GM19238 (cell line): ENCODE measurements around the gene CRISPLD2.
"Not testable (repeated sequence)": the region's sequence is repeated elsewhere in the genome, so short reads cannot be mapped to it uniquely, and the experiment has no call there.

Source experiments
- DNase-seq: peaks from one replicate; pipeline ENCODE4 v3.0.0; 2011; ENCODE audit warnings: low spot score; ENCODE audit not compliant: insufficient read length

The CRISPLD2 gene

DNA sequence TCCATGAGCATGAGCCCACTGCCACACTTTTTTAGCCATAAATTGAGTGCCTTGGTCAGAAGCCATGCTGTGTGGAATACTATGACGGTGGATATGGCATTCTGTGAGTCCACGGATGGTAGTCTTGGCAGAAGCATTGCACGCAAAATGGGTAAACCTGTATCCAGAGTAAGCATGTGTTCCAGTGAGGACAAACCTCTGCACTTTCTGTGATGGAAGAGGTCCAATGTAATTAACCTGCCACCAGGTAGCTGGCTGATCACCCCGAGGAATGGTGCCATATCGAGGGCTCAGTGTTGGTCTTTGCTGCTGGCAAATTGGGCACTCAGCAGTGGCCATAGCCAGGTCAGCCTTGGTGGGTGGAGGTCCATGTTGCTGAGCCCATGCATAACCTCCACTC, 37.0 kb downstream of the CRISPLD2 start:
- DNase-seq: not testable (repeated sequence)

DNA sequence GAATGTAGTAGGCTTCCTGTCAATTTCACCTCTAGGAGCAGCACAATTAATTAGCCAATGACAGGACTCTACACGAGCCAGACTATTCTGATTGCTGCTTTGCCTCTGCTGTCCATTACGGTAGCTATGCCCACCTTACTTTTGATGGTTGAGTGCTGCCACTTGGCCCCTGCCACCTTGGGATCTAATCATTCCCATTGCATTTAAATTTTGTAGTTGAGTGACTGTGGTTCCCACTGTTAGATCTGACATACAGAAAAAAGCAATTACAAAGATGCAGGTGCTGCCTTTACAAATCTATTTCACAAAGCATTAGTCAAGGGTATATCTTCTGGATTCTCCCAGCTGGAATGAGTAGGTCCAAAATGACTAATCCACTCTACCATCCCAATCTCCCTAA, 39.9 kb downstream of the CRISPLD2 start:
- no peak for DNase-seq

DNA sequence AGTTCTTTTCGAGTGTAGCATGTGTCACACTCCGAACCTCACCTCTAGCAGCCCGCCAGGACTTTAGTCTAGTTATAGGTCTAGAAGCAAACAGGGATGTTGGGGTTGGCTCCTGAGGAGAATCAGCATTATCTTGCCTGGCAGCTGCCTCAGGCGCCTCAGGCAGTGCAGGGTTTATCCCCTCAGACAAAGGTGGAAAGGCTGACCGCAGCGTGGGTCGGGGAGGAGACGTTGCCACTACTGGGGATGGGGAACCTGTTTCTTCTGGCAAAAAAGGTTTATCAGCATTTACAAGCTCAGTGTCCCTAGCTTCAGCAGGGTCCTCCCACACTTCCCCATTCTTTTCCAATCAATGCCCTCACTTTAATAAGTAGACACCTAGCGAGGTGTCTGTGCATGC, 40.6 kb downstream of the CRISPLD2 start:
- DNase-seq: no peak

DNA sequence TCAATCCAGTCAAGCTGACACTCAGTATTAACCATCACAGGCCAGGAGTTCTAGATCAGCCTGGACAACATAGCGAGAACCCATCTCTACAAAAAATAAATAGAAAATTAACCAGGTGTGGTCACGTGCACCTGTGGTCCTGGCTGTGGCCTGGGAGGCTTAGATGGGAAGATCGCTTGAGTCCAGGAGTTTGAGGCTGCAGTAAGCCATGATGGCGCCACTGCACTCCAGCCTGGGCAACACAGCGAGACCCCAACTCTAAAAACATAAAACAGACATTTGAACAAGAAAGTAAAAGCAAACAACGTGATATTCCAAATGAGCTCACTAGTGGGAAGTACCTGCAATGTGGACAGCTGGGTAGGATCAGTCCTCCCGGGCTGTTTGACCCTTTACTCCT, 41.9 kb downstream of the CRISPLD2 start:
- no peak for DNase-seq

DNA sequence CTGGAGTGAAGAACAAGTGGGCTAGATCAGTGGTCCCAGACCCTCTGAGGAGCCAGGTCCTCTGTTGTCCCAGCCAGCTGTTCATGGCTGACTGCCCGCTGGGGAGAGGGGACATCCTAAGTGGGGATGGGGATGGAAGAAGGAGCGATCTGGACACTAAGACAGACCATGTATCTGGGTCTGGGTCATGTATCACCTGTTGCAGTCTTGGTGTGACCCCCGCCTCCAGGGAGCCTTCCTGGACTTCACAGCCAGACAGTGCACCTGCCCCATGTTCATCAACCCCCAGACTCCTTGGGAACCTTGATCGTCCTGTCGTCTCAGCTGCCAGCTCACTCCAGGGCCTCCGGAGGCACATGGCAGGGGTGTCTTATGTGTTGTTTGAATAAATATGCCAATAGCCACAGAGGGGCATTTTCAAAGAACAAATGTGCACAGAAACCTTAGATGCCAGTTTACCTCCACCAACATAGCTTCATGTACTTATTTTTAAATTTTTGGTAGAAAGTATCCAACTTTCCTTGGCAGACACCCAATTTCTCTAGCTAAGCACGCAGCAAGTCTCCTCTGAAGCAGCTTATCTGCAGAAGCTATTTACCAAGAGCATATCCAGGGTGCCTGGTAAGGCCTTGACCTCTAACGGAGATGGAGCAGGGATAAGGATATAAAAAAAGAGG, 43.2 kb downstream of the CRISPLD2 start:
- no peak for DNase-seq

DNA sequence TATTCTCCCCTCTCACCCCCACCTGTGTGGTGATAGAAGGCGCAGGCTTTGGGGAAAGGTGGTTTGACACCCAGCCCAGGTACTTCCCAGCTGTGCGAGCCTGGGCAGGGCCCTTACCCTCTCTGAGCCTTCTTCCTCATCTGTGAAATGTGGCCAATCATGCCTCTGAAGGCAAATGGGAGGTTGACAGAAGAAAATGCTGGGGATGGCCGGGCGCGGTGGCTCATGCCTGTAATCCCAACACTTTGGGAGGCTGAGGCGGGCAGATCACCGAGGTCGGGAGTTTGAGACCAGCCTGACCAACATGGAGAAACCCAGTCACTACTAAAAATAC, 43.7 kb downstream of the CRISPLD2 start:
- no peak for DNase-seq

DNA sequence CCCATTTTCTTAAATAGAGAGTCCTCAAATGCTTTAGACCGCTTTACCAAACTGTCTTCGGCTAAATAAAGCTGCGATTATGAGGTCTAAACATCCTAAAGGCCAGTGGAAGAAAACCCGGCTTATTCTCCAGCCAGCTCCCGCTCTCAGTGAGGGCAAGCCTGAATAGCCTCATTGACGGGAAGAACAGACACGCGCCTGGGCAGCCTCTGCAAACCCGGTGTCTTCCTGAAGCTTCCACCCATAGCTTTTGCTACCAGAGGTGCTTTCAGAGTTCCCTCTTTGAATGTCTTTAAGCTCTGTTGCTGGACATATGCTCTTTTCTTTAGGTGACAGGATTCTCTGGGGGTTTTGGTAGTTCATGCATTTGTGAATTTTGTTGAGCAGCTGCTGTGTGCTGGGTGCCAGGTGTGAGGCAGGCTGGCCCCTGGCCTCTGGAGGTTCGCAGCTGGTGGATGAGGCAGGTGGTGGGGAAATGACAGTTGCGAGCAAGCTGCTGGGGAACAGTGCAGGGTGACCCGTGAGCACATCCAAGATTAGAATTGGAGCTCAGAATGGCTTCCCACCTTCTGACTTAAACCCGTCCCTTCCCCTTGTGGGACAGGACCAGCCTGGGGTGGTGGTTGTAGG, 44.7 kb downstream of the CRISPLD2 start:
- DNase-seq: no peak

DNA sequence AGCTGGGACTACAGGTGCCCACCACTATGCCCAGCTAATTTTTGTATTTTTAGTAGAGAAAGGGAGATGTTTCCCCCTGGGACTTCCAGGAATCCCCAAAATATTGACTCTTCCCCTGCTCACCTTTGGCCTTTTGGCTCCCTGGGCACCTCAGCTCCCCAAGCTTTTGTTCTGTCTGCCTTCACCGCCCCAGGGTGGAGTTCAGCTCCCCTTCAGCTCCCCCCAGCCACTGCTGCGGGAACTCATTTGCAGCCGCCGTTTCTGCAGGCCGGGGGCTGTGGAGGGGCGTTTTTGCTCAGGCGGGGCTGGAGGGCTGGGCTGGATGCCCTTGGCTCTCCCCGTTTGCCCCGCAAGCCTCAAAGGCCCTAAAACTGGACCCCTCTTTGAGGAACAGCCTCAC, 47.9 kb downstream of the CRISPLD2 start:
- no peak for DNase-seq

DNA sequence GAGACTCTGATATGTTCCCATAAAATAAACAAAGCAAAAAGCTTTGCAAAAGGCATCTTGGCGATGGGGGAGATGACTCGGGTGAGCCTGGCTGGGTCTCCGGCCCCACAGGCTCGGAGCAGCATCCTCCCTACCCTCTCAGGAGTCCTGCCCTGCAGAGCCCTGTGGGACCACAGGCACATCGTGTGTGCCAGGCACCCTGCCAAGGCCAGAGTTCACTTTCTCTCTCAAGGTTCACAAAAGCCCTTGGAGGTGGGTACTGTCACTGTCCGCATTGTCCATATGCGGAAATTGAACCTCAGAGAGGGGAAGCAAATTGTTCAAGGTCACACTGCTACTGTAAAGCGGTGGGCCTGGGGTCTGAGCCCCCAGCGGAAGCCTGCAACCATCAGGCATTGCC, 48.5 kb downstream of the CRISPLD2 start:
- no peak for DNase-seq

DNA sequence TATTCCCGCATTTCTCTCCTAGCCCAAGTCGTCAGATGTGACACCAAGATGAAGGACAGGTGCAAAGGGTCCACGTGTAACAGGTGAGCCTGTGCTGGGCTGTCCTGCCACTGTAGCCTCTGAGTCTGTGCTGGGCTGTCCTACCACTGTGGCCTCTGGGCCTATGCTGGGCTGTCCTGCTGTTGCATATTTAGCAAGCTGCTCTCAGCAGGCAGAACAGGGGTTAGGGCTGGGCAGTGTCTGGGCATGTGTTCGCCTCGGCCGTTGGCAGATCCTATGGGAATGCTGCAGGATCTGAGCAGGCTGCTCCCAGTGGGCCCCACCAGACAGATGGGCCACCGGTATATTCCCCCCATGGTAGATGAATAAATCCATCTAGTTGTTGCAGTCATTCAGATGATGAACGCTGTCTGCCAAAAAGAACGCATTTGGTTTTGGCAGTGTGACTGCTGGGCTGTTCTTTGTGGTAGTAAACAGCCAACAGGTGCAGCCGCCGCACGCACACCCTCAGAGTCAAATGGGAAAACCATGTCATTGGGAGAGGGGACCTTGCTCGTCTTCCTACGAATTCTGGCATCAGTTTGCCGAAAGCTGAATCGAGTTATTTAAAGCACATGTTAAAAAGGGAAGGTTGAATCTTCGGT, 49.2 kb downstream of the CRISPLD2 start:
- DNase-seq: no peak

DNA sequence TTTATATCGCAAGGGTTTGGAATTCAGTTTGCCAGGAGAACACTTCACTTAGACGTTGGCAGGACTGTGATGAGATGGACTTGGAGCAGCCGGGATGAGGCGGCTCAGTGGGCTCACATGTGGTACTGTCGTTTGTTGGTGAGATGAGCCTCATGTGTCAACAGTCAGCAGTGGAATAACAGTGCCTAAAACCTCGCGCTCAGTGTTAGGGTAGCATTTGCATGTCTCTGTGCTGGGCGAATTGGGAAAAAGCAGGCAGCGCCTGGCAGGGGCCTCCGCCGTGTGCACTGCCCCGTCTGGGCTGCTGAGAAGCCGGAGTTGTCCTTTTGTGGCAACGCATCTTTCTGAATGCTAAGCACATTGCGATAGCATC, 49.7 kb downstream of the CRISPLD2 start:
- no peak for DNase-seq

DNA sequence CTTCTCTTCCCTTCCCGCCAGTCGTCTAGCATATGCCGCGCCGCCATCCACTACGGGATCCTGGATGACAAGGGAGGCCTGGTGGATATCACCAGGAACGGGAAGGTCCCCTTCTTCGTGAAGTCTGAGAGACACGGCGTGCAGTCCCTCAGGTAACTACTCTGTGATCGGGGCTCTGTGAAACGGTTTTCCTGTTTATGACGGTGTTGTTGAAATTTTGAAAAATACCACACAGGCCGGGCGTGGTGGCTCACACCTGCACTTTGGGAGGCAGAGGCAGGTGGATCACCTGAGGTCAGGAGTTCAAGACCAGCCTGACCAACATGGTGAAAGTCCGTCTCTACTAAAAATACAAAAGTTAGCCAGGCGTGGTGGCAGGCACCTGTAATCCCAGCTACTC, 53.2 kb downstream of the CRISPLD2 start:
- DNase-seq: not testable (repeated sequence)

DNA sequence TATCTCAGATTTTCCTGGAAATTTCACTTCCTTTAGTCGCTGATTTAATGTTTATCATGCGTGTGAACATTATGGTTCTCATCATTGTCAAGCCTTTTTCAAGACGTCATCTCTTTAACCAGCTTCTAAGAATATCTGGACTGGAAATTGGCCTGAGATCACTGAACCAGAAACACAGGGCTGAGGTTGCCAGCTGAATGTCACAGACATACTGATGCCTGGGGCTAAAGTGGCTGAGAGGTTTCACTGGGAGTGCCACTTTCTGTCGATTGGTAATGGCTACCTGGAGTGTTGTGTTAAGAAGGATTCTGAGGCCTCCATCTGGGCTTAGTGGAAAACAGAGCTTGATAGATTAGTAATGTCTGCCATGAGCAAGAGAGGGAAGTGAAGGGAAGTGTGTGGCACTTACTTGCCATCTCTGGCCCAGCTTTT, 54.2 kb downstream of the CRISPLD2 start:
- no peak for DNase-seq

DNA sequence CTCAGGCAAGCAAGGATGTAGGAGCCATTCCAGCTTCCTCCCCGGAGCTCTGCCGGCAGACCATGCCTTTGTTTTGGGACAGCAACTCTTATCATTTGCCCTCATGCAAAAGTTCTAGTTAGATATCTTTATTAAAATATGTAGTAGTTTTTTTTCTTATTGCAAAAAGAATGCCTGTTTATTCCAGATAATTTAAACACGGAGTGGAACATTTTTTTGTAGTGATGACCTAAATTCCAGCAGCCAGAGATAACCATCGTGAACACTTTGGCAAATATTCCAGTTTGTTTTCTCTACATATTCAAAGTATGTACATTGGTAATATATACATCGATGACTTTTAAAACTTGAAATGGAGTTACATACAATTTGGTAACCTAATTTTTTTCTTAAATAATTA, 54.8 kb downstream of the CRISPLD2 start:
- DNase-seq: no peak

DNA sequence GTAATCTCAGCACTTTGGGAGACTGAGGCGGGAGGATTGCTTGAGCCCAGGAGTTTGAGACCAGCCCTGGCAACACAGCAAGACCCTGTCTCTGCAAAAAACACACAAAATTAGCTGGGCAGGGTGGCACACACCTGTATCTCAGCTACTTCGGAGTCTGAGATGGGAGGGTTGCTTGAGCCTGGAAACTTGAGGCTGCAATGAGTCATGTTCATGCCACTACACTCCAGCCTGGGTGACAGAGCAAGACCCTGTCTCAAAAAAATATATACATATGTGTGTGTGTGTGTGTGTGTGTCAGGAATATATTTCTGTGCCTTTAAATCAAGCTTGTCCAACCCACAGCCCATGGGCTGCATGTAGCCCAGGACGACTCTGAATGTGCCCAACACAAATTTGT, 55.2 kb downstream of the CRISPLD2 start:
- DNase-seq: no peak

DNA sequence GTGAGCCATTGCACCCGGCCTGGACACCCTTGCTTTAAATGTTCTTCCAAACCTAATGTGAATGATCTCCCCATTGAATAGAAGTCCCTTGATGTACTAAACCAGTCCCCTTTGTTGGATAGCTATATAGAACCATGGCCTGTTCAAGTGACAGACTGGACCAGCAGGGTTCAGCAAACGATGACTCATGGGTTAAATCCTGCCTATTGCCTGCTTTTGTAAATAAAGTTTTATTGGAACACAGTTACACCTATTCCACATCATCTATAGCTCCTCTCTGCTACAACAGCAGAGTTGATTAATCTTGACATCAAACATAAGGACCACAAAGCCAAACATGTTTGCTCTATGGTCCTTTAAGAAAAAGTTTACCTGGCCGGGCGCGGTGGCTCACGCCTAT, 56.1 kb downstream of the CRISPLD2 start:
- DNase-seq: no peak

DNA sequence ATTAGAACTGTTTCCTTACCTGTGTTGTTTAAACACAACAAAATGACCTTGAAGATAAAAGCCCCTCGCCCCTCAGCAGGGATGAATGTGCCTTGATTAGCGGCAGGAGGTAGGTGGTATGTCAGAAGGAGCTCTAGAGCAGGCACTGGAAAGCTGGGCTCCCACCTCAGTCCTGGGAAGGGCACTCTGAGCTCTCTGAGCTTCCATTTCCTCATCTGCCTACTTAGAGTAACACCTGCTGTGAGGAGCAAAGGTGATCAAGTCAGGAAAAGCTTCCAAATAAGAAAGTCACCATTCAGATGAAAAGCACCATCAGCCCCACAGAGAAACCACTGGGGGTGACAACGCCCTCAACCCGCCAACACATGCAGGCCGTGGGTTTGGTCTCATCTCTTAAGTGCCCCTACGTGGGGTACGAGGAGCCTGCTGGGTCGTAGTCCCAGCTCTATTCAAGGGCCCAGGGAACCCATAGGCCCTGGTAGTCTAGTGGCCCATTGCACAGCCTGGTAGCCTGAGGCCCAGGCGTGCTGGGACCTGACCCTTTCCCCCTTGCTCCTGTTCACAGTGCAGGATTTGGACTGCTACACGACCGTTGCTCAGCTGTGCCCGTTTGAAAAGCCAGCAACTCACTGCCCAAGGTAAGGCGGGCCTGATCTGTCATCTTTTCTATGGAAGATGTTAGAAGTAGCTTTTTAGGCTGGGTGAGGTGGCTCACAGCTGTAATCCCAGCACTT, 57.3 kb downstream of the CRISPLD2 start:
- no peak for DNase-seq

DNA sequence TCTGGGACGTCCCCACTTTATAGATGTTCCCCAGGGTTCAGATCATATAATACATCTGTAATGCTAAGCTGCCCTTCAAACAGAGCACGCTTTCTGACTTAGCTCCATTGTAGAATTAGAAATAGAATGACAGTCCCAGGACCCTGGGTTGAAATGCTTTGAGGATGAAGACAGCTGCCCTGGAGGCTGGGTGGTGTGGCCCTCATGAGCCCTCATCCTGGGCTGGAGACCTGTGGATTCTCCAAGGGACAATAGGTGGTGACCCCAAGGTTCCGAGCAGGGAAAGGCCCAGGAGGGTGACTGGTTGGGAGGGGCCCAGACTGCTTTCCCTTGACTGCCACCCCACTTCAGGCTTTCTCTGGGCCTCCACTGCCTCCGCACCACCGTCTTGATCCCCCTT, 59.0 kb downstream of the CRISPLD2 start:
- DNase-seq: no peak

DNA sequence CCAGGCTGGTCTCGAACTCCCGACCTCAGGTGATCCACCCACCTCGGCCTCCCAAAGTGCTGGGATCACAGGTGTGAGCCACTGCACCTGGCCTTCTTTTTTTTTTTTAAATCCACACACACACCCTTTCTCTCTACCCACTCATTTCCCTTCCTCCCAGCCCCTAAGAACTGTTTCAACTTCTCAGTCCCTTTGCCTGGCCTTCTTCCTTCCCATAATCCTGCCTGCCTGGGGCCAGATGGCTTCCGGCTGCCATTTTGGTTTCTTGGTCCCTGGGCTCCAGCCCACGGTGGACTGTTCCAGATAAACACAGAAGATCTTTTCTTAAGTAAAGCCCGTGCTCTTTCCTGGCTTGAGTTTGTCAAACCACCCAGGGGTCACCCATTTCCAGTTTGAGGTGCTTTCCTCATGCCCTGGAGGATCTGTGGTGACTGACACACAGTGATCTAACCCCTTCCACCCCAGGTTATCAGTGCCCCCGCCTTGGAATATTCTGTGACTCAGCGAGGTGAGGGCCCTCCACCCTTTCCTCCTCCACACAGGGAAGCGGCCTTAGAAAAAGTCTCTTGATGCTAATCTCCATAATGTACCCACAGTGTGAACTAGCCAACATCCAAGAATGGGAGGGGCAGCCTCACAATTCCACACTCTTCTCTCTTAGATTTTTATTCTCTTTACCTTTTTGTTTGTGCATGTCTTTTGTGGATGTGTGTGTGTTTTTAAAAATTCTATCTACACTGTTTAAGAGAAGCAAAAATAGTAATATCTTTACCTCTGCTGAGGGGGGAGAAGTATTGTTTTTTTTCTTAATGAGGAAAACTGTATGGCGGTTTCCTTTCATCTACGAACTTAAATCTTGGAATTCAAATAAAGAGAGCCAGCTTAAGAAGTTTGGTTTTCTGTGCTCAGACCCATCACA, 60.0 kb downstream of the CRISPLD2 start:
- DNase-seq: no peak

DNA sequence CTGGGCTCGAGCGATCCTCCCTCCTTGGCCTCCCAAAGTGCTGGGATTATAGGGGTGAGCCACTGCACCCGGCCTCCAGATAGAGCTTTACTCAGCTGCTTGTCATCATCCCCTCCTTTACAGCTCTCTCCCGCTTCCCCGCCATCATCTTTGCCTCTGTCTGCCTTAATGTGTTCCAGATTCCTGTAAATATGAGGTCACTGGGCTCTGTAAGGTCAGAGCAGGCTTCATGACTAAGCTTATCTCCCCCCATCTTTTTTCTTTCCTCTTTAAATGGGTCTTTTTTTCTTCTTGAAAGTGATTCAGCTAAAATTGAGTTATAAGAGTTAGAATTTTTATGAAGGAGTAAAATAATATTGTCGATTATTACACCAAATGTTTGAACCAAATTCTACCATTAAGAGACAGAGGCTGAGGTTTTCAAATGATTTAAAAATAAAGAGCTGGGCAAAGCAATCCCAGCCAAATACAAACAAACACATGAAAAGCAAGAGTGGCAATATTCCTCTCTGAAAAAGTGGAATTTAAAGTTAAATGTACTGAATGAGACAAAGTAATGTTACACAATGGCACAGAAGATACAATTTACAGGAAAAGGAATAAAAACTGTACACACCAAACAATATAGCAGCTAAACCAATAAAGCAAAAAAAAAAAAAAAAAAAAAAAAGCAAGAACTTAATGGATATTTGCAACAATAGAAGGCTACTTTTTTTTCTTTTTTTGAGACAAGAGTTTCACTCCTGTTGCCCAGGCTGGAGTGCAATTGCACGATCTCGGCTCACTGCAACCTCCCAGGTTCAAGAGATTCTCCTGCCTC, 62.1 kb downstream of the CRISPLD2 start:
- DNase-seq: no peak
